ENCODE results near the gene FNTB.

DNA sequence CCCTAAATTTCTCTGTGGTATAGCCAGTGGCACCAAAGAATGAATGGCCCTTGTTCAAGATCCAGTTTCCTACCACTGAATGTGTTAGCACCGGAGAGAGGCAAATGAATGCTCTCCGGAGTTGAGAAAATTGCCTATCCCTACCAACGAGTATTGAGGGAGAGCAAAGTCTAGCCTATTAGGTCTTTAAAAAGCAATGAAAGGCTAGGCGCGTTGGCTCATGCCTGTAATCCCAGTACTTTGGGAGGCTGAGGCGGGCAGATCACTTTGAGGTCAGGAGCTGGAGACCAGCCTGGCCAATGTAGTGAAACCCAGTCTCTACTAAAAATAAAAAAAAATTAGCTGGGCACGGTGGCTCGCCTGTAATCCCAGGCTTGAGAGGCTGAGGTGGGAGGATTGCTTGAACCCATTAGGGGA is 13.7 kb upstream of the FNTB start:
- TF ChIP-seq, protein P1, sequence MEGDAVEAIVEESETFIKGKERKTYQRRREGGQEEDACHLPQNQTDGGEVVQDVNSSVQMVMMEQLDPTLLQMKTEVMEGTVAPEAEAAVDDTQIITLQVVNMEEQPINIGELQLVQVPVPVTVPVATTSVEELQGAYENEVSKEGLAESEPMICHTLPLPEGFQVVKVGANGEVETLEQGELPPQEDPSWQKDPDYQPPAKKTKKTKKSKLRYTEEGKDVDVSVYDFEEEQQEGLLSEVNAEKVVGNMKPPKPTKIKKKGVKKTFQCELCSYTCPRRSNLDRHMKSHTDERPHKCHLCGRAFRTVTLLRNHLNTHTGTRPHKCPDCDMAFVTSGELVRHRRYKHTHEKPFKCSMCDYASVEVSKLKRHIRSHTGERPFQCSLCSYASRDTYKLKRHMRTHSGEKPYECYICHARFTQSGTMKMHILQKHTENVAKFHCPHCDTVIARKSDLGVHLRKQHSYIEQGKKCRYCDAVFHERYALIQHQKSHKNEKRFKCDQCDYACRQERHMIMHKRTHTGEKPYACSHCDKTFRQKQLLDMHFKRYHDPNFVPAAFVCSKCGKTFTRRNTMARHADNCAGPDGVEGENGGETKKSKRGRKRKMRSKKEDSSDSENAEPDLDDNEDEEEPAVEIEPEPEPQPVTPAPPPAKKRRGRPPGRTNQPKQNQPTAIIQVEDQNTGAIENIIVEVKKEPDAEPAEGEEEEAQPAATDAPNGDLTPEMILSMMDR (IDR thresholded peaks at IDR 0.05), result no peak
- no peak for TF ChIP-seq POLR2A (IDR thresholded peaks at IDR 0.05)
